HepG2 (cell line): ENCODE data around the gene FKBP10. TPM values are rescaled to one million over a fixed set of nuclear protein-coding genes. Genes with fewer than 3 reads are reported as not detected.

Experiments used
- ATAC-seq: fragments of 200-7000 bp; cut with Tn5 transposase; 3 replicates; pipeline ENCODE4 v1.9.1; 2020; ENCODE audit warnings: mild to moderate bottlenecking, moderate library complexity
- BruUV-seq: library from RNA; stranded (reverse); fragments of 400-500 nt; replicated peaks from 2 replicates; lab custom pipeline; 2021; lab: Mats Ljungman, UMichigan
- CTCF ChIA-PET: fragments of 300-600 bp; formaldehyde crosslinking; extraction: SDS; loops from one replicate; lab custom pipeline; 2021; ENCODE audit warnings: low total read pairs, inconsistent platforms, low intra/inter-chr PET ratio; lab: Yijun Ruan, JAX
- POLR2A ChIA-PET: fragments of 350-600 bp; sonication (Branson Sonifier 250); formaldehyde crosslinking; loops from one replicate; lab custom pipeline; 2020; ENCODE audit warnings: antibody characterized with exemption, inconsistent platforms; lab: Yijun Ruan, JAX
- DNase-seq: peaks from one replicate; pipeline ENCODE4 v3.0.0-alpha.2; 2015; ENCODE audit warnings: low spot score
- FAIRE-seq: peaks from 3 replicates; lab custom pipeline; 2011; peaks lifted over from hg19 to GRCh38; lab: Jason Lieb, UNC
- H2AFZ ChIP-seq: one replicate; pipeline ENCODE4 v1.6.1; 2011; ENCODE audit warnings: low read length, inconsistent platforms
- H3K27ac ChIP-seq: fragments of 300-600 bp; 3 replicates; pipeline ENCODE4 v1.8.0; 2011; ENCODE audit warnings: mixed run types, mild to moderate bottlenecking, mixed read lengths, low read length, inconsistent platforms; ENCODE audit not compliant: insufficient read depth; ENCODE audit errors: extremely low read length
- H3K27me3 ChIP-seq, 2 experiments: fragments of 200-600 bp in 1 of 2; 2 replicates in 1 of 2; 3 replicates in 1 of 2; pipeline versions ENCODE4 v1.6.0 to v1.8.0; 2011; ENCODE audit warnings: low read length in 2 of 2, mild to moderate bottlenecking in 2 of 2, moderate library complexity in 2 of 2, inconsistent platforms in 1 of 2; ENCODE audit not compliant: insufficient read depth in 2 of 2, control insufficient read depth in 1 of 2
- H3K36me3 ChIP-seq, 2 experiments: fragments of 200-600 bp in 1 of 2; replicated peaks in 1 of 2; 2 replicates in 1 of 2; 3 replicates in 1 of 2; pipeline versions ENCODE4 v1.5.1 to v1.8.0; 2011; ENCODE audit warnings: low read length in 2 of 2, inconsistent platforms in 1 of 2; ENCODE audit not compliant: insufficient read depth in 2 of 2, control insufficient read depth in 1 of 2
- H3K4me1 ChIP-seq: 2 replicates; pipeline ENCODE4 v1.5.1; 2012; ENCODE audit warnings: low read length, inconsistent platforms; ENCODE audit not compliant: insufficient read depth
- H3K4me2 ChIP-seq: 2 replicates; pipeline ENCODE4 v1.6.0; 2011; ENCODE audit warnings: low read depth, low read length, inconsistent platforms
- H3K4me3 ChIP-seq, 3 experiments: fragments of 200-600 bp in 1 of 3; sonication (generic), shearing (Covaris generic) in 1 of 3; replicated peaks in 1 of 3; 2 replicates each; pipeline ENCODE4 v1.5.1; 2011 to 2016; ENCODE audit warnings: low read length in 3 of 3, inconsistent platforms in 2 of 3, low read depth in 2 of 3, mild to moderate bottlenecking in 2 of 3, control low read depth in 1 of 3, mixed read lengths in 1 of 3; ENCODE audit not compliant: insufficient read depth in 1 of 3
- H3K79me2 ChIP-seq: one replicate; pipeline ENCODE4 v1.6.1; 2011; ENCODE audit warnings: low read length, inconsistent platforms; ENCODE audit not compliant: insufficient read depth
- H3K9ac ChIP-seq: 2 replicates; pipeline ENCODE4 v1.6.0; 2011; ENCODE audit warnings: mild to moderate bottlenecking, low read depth, low read length, inconsistent platforms; ENCODE audit not compliant: insufficient read depth
- H3K9me3 ChIP-seq: 2 replicates; pipeline ENCODE4 v1.5.1; 2012; ENCODE audit warnings: mild to moderate bottlenecking, low read length
- H4K20me1 ChIP-seq: 2 replicates; pipeline ENCODE4 v1.6.0; 2011; ENCODE audit warnings: inconsistent platforms, mild to moderate bottlenecking, low read length, moderate library complexity; ENCODE audit not compliant: insufficient read depth
- FOXP1 ChIP-seq, 2 experiments: fragments of 450-650 bp in 1 of 2; IDR thresholded peaks; 2 replicates each; pipeline ENCODE4 v1.6.1; 2017 to 2018; ENCODE audit warnings: antibody characterized with exemption in 1 of 2
- NPAS2 ChIP-seq: sonication (generic); formaldehyde crosslinking; IDR thresholded peaks from 2 replicates; pipeline ENCODE4 v1.8.0; 2022; ENCODE audit warnings: mild to moderate bottlenecking, missing genetic modification reagents, borderline replicate concordance
- PPARG ChIP-seq: conservative IDR thresholded peaks from 2 replicates; pipeline ENCODE4 v1.6.1; 2016; ENCODE audit warnings: missing biosample characterization, missing genetic modification reagents
- RAD21 ChIP-seq: fragments of 450-650 bp; formaldehyde crosslinking; IDR thresholded peaks from 2 replicates; pipeline ENCODE4 v1.5.0; 2020; ENCODE audit warnings: mild to moderate bottlenecking
- RAD51 ChIP-seq: fragments of 450-650 bp; IDR thresholded peaks from 2 replicates; pipeline ENCODE4 v1.6.1; 2016; ENCODE audit warnings: borderline replicate concordance
- RFX1 ChIP-seq: fragments of 450-650 bp; IDR thresholded peaks from 2 replicates; pipeline ENCODE4 v1.6.1; 2017
- SRF ChIP-seq: IDR thresholded peaks from 2 replicates; pipeline ENCODE4 v1.6.1; 2011; ENCODE audit warnings: mild to moderate bottlenecking, low read depth, low read length, moderate library complexity
- ZNF33B ChIP-seq: sonication (generic); formaldehyde crosslinking; IDR thresholded peaks from 2 replicates; pipeline ENCODE4 v1.5.1; 2020; ENCODE audit warnings: mild to moderate bottlenecking, missing genetic modification reagents
- ZNF775 ChIP-seq: sonication (generic); formaldehyde crosslinking; IDR thresholded peaks from 2 replicates; pipeline ENCODE4 v1.4.0; 2020; ENCODE audit warnings: missing genetic modification reagents, mild to moderate bottlenecking, moderate library complexity, borderline replicate concordance
- in situ Hi-C: cut with HindIII; loops from 2 replicates; pipeline ENCODE4 v1.10.0; 2017; ENCODE audit warnings: low pct_unique_long_range_greater_than_20kb; ENCODE audit not compliant: extremely low pct_ligation_motif_present
- intact Hi-C: fragments of 100-400 bp; cut with micrococcal nuclease; formaldehyde crosslinking; loops from one replicate; pipeline ENCODE4 v1.10.0; 2022; ENCODE audit not compliant: unreplicated experiment
- polyA plus RNA-seq, 8 experiments: library from polyadenylated mRNA; depleted of rRNA in 3 of 8; stranded (reverse) in 7 of 8; unstranded in 1 of 8; fragments of >200 nt; fragmentation: Illumina TruSeq in 4 of 8; extraction: Trizol in 4 of 8; gene quantifications; 2 replicates each; pipeline versions ENCODE4 v1.2.1 to v1.2.3, GENCODE V29; 2011 to 2016; ENCODE audit warnings: low read depth in 4 of 8, missing spikeins in 1 of 8, mixed read lengths in 1 of 8; ENCODE audit not compliant: insufficient read depth in 1 of 8
- total RNA-seq, 5 experiments: library from RNA; depleted of rRNA; stranded (reverse); fragments of >200 nt; fragmentation: Illumina TruSeq; extraction: Trizol; gene quantifications; 2 replicates each; pipeline ENCODE4 v1.2.3, GENCODE V29; 2016; ENCODE audit warnings: low read depth in 1 of 5
- TF ChIP-seq, protein P1 (sequence below): sonication (generic); formaldehyde crosslinking; conservative IDR thresholded peaks from 2 replicates; pipeline ENCODE4 v1.4.0; 2020; ENCODE audit warnings: missing genetic modification reagents
- TF ChIP-seq, protein P2 (sequence below): sonication (generic); formaldehyde crosslinking; IDR thresholded peaks from 2 replicates; pipeline ENCODE4 v1.4.0; 2020; ENCODE audit warnings: missing genetic modification reagents, borderline replicate concordance
- TF ChIP-seq, protein P3 (sequence below): sonication (generic); formaldehyde crosslinking; IDR thresholded peaks from 2 replicates; pipeline ENCODE4 v1.8.1; 2022; ENCODE audit warnings: mild to moderate bottlenecking, missing genetic modification reagents

FKBP10 gene
- total and polyA plus RNA-seq, 2 of the 13 experiments (the other 11 are each of a cell fraction or from before 2014, with no cell fraction given) = 149 to 573 TPM

DNA sequence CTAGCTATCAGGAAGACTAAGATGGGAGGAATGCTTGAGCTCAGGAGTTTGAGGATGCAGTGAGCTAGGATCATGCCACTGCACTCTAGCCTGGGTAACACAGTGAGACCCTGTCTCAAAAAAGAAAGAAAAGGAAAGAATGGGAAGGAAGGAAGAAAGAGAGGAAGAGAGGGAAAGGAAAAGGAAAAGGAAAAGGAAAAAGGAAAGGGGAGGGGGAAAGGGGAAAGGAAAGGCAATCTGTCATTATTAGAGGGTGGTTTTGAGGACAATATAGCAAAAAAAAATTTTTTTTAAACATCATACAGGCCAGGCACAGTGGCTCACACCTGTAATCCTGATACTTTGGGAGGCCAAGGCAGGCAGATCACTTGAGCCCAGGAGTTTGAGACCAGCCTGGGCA, 46.7 kb upstream of the FKBP10 start:
- ChIA-PET CTCF (no interaction called here), POLR2A (interaction anchor here (0.7 to 1.2 kb wide), 3 partner anchors 18 to 43 kb away, joined by 3 read pairs; partner anchors contain the start of gene JUP)
- Histone ChIP-seq H4K20me1 (no peaks in the 10 kb centered on the region), H2AFZ (no peak overlapping the region), H3K9me3 (no peaks in the 10 kb centered on the region), H3K9ac (no peak overlapping the region), H3K36me3 (peaks cover 38 to 71% of the 10 kb centered on the region in 2 experiments), H3K4me1 (no peaks in the 10 kb centered on the region), H3K27ac (no peak overlapping the region), H3K4me3 (no peak overlapping the region), H3K4me2 (no peak overlapping the region), H3K79me2 (no peaks in the 10 kb centered on the region), H3K27me3 (no peaks in the 10 kb centered on the region)
- DNase-seq (no peak), ATAC-seq (no peak), FAIRE-seq (no peak)
- intact Hi-C loops (no loop called here), in situ Hi-C loops (no loop called here)
- BruUV-seq = no TSS peak
- TF ChIP-seq FOXP1 (IDR thresholded peaks at IDR 0.05) (no peak), FOXP1 (CRISPR knock-in tag; IDR thresholded peaks at IDR 0.05) (no peak), ZNF33B (no peak), NPAS2 (CRISPR knock-in tag) (no peak), RAD21 (CRISPR knock-in tag) (no peak), RFX1 (no peak), ZNF775 (no peak), PPARG (CRISPR knock-in tag) (no peak), RAD51 (no peak), SRF (no peak)
- TF ChIP-seq, protein P1, sequence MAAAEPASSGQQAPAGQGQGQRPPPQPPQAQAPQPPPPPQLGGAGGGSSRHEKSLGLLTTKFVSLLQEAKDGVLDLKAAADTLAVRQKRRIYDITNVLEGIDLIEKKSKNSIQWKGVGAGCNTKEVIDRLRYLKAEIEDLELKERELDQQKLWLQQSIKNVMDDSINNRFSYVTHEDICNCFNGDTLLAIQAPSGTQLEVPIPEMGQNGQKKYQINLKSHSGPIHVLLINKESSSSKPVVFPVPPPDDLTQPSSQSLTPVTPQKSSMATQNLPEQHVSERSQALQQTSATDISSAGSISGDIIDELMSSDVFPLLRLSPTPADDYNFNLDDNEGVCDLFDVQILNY (CRISPR knock-in tag) = no peak
- TF ChIP-seq, protein P2, sequence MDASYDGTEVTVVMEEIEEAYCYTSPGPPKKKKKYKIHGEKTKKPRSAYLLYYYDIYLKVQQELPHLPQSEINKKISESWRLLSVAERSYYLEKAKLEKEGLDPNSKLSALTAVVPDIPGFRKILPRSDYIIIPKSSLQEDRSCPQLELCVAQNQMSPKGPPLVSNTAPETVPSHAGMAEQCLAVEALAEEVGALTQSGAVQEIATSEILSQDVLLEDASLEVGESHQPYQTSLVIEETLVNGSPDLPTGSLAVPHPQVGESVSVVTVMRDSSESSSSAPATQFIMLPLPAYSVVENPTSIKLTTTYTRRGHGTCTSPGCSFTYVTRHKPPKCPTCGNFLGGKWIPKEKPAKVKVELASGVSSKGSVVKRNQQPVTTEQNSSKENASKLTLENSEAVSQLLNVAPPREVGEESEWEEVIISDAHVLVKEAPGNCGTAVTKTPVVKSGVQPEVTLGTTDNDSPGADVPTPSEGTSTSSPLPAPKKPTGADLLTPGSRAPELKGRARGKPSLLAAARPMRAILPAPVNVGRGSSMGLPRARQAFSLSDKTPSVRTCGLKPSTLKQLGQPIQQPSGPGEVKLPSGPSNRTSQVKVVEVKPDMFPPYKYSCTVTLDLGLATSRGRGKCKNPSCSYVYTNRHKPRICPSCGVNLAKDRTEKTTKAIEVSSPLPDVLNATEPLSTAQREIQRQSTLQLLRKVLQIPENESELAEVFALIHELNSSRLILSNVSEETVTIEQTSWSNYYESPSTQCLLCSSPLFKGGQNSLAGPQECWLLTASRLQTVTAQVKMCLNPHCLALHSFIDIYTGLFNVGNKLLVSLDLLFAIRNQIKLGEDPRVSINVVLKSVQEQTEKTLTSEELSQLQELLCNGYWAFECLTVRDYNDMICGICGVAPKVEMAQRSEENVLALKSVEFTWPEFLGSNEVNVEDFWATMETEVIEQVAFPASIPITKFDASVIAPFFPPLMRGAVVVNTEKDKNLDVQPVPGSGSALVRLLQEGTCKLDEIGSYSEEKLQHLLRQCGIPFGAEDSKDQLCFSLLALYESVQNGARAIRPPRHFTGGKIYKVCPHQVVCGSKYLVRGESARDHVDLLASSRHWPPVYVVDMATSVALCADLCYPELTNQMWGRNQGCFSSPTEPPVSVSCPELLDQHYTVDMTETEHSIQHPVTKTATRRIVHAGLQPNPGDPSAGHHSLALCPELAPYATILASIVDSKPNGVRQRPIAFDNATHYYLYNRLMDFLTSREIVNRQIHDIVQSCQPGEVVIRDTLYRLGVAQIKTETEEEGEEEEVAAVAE (CRISPR knock-in tag) = no peak
- TF ChIP-seq, protein P3, sequence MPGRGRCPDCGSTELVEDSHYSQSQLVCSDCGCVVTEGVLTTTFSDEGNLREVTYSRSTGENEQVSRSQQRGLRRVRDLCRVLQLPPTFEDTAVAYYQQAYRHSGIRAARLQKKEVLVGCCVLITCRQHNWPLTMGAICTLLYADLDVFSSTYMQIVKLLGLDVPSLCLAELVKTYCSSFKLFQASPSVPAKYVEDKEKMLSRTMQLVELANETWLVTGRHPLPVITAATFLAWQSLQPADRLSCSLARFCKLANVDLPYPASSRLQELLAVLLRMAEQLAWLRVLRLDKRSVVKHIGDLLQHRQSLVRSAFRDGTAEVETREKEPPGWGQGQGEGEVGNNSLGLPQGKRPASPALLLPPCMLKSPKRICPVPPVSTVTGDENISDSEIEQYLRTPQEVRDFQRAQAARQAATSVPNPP (CRISPR knock-in tag) = no peak
